Stimulated activated CD8-positive, alpha-beta memory T cell treated with anti-CD3 and anti-CD28 coated beads, Interleukin-2, amount 100 ng/mL, for 48 hours (primary cell): Measurements from ENCODE around the gene USP35.
"Not testable (repeated sequence)": the region's sequence is repeated elsewhere in the genome, so short reads cannot be mapped to it uniquely, and the experiment has no call there.

Experiments
- DNase-seq, 2 donors: peaks; one replicate each; pipeline ENCODE4 v3.0.0-alpha.2; 2020; ENCODE audit warnings: low read depth in 2 of 2

Gene USP35

GRCh38 chr11:78170413-78170812, 18.3 kb upstream of the USP35 start:
- DNase-seq = no peak

- no peak for DNase-seq
These were observed 17.7 kb upstream of the USP35 start for GRCh38 chr11:78170874-78171549.

GRCh38 chr11:78171951-78172350, 16.8 kb upstream of the USP35 start:
- no peak for DNase-seq

GRCh38 chr11:78175862-78176261, 12.9 kb upstream of the USP35 start:
- not testable (repeated sequence) for DNase-seq

GRCh38 chr11:78176605-78177141, 12.0 kb upstream of the USP35 start:
- no peak for DNase-seq

GRCh38 chr11:78177216-78177615, 11.5 kb upstream of the USP35 start:
- no peak for DNase-seq

- no peak for DNase-seq
These were observed 9.2 kb upstream of the USP35 start for GRCh38 chr11:78179459-78180071.

- no peak for DNase-seq
These were observed 8.0 kb upstream of the USP35 start for GRCh38 chr11:78180751-78181150.

- no peak for DNase-seq
These were observed 7.5 kb upstream of the USP35 start for GRCh38 chr11:78181185-78181584.

- peak; percentile 60 to 66 for DNase-seq
These were observed 1.1 kb upstream of the USP35 start for GRCh38 chr11:78187366-78188285.

GRCh38 chr11:78189174-78189724, 530 bp downstream of the USP35 start:
- DNase-seq = no peak

GRCh38 chr11:78189851-78190250, 1.1 kb downstream of the USP35 start:
- DNase-seq = no peak

- no peak for DNase-seq
These were observed 1.7 kb downstream of the USP35 start for GRCh38 chr11:78190374-78190773.

GRCh38 chr11:78190871-78191538, 2.3 kb downstream of the USP35 start:
- no peak for DNase-seq

- DNase-seq = no peak
These were observed 3.6 kb downstream of the USP35 start for GRCh38 chr11:78192223-78192719.

- no peak for DNase-seq
These were observed 4.2 kb downstream of the USP35 start for GRCh38 chr11:78192911-78193351.

- no peak for DNase-seq
These were observed 5.1 kb downstream of the USP35 start for GRCh38 chr11:78193806-78194205.

GRCh38 chr11:78194490-78194889, 5.8 kb downstream of the USP35 start:
- DNase-seq = no peak

- no peak for DNase-seq
These were observed 7.3 kb downstream of the USP35 start for GRCh38 chr11:78195917-78196560.

GRCh38 chr11:78196661-78197091, 8.0 kb downstream of the USP35 start:
- DNase-seq = no peak

- DNase-seq = no peak
These were observed 9.1 kb downstream of the USP35 start for GRCh38 chr11:78197816-78198215.
